Erythroblast (primary cell): ENCODE results near the gene TMEM63A.

Experiments
- GATA1 ChIP-seq: IDR thresholded peaks from 2 replicates; pipeline ENCODE4 v1.6.1; 2011; ENCODE audit warnings: low read depth, mild to moderate bottlenecking, control low read depth, low read length, moderate library complexity
- POLR2A ChIP-seq: IDR thresholded peaks from 2 replicates; pipeline ENCODE4 v1.6.1; 2011; ENCODE audit warnings: mild to moderate bottlenecking, low read length

GRCh38 chr1:225825078-225825477, 57.1 kb downstream of the TMEM63A start:
- TF ChIP-seq POLR2A (no peak), GATA1 (no peak)
